Spleen (tissue), 11 donors: ENCODE results near the gene FAS. TPM values are rescaled to one million over a fixed set of nuclear protein-coding genes. Genes with fewer than 3 reads are reported as not detected.
A peak's percentile ranks its signal among the peaks of the same experiment; 100 is the strongest.

ENCODE experiments used
- DNase-seq: peaks from one replicate; pipeline ENCODE4 v3.0.0-alpha.2; 2020
- H3K27ac ChIP-seq, 8 donors: fragments of 200-600 bp; sonication (generic) in 7 of 8; 1 replicate in 4 of 8; 2 replicates in 4 of 8; pipeline versions ENCODE4 v1.5.0 to v1.8.0; 2016 to 2021; ENCODE audit warnings: inconsistent platforms in 4 of 8, mild to moderate bottlenecking in 4 of 8, moderate library complexity in 1 of 8
- H3K27me3 ChIP-seq, 7 donors: fragments of 200-600 bp; sonication (generic) in 6 of 7; replicated peaks in 1 of 7; 1 replicate in 4 of 7; 2 replicates in 3 of 7; pipeline versions ENCODE4 v1.5.0 to v1.8.0; 2016 to 2021; ENCODE audit warnings: inconsistent platforms in 3 of 7, mild to moderate bottlenecking in 1 of 7
- H3K36me3 ChIP-seq, 6 donors: fragments of 200-600 bp; sonication (generic) in 5 of 6; 1 replicate in 4 of 6; 2 replicates in 2 of 6; pipeline versions ENCODE4 v1.5.0 to v1.8.0; 2016 to 2021; ENCODE audit warnings: inconsistent platforms in 2 of 6
- H3K4me1 ChIP-seq, 6 donors: fragments of 200-600 bp; sonication (generic) in 5 of 6; 1 replicate in 3 of 6; 2 replicates in 3 of 6; pipeline versions ENCODE4 v1.5.0 to v1.8.0; 2016 to 2021; ENCODE audit warnings: inconsistent platforms in 3 of 6
- H3K4me3 ChIP-seq, 8 donors: fragments of 200-600 bp; sonication (generic) in 7 of 8; 1 replicate in 4 of 8; 2 replicates in 4 of 8; pipeline versions ENCODE4 v1.5.0 to v1.8.0; 2016 to 2021; ENCODE audit warnings: inconsistent platforms in 4 of 8, mild to moderate bottlenecking in 4 of 8, moderate library complexity in 2 of 8
- H3K9me3 ChIP-seq, 8 donors: fragments of 200-600 bp; sonication (generic) in 7 of 8; 1 replicate in 4 of 8; 2 replicates in 4 of 8; pipeline versions ENCODE4 v1.5.0 to v1.8.0; 2016 to 2021; ENCODE audit warnings: inconsistent platforms in 4 of 8
- POLR2A ChIP-seq, 3 donors: fragments of 450-650 bp; IDR thresholded peaks; one replicate each; pipeline ENCODE4 v1.5.1; 2017; ENCODE audit warnings: antibody characterized with exemption in 3 of 3, mild to moderate bottlenecking in 1 of 3
- POLR2AphosphoS5 ChIP-seq, 3 donors: sonication (generic); formaldehyde crosslinking; IDR thresholded peaks; one replicate each; pipeline ENCODE4 v1.5.1; 2017; ENCODE audit warnings: antibody characterized with exemption in 3 of 3
- WGBS, 5 donors: extraction: QIAGEN DNeasy Blood & Tissue Kit in 3 of 5; methylation state at CpG; one replicate each; pipeline versions ENCODE4 v1.1.5 to v1.1.7; 2013 to 2018; 5-methylcytosine and 5-hydroxymethylcytosine counted together
- intact Hi-C: fragments of 100-400 bp; cut with DNase I; formaldehyde crosslinking; loops from one replicate; pipeline ENCODE4 v1.15.0; 2023; ENCODE audit warnings: low total_unique reads
- polyA plus RNA-seq, 3 donors: library from polyadenylated mRNA; stranded (reverse); fragments of 200-250 nt; gene quantifications; one replicate each; pipeline ENCODE4 v1.2.1, GENCODE V29; 2013
- total RNA-seq, 7 donors: library from RNA; depleted of rRNA in 3 of 7; stranded (reverse); fragments of >200 nt in 3 of 7; fragmentation: NEBNext Ultra II Directional in 4 of 7; extraction: Animal tissue kit (Norgen Biotek cat#: 25700) in 4 of 7; gene quantifications; one replicate each; pipeline versions ENCODE4 v1.1.0 to v1.2.1, GENCODE V29; 2016 to 2021
- TF ChIP-seq, protein P1 (sequence below), 11 experiments: fragments of 200-600 bp in 7 of 11; fragments of 450-650 bp in 4 of 11; sonication (generic) in 4 of 11; IDR thresholded peaks in 8 of 11; conservative IDR thresholded peaks in 3 of 11; 1 replicate in 7 of 11; 2 replicates in 4 of 11; pipeline versions ENCODE4 v1.4.0 to v1.8.0; 2016 to 2021; ENCODE audit warnings: antibody characterized with exemption in 11 of 11, inconsistent platforms in 4 of 11, mild to moderate bottlenecking in 1 of 11
- donor health status: healthy with polysubstance abuse.
- donor health status: DM: no; HTN: no; CAD: no; lungs with moderate emphysema.
- donor health status: DM: no; HTN: no; CAD: no.
- donor health status: Bipolar disorder and iron deficiency.
- donor health status: healthy.
- donor health status: DM: no; HTN: no; CAD: no.
- donor health status: DM: yes; HTN: yes; CAD: no.

FAS gene
- total and polyA plus RNA-seq, 10 donors: 7.6 to 50.6 (median 30.6) TPM

DNA sequence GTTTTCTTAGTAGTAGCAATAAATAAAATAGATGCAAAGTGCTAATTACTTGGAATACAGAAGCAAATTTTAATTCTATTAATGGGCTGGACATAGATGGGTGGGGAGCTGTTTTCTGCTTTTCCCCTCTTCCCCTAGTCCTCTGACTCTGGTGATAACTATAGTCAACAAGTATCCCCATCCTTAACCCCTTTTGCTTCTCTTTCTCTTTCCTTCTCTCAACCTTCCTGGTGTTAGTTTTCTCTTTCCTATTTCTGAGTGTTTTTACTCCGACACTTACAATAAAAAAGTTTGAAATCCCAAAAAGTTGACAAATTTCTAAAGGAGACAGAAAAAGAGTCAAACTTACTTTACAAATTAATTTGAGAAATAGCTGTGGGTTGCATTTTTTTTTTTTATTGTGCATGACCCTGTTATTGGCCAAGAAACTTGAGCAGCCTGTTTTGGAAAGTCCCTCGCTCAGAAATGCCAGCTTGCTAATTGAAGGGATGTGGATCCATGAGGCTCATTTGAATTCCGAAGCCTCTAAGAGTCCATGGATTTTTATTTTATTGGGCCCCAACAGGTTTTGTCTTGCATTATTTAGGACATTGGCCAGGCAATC lies 2.4 kb downstream of the FAS start:
- Histone ChIP-seq H3K9me3 (no peaks in the 10 kb centered on the region), H3K4me3 (peak overlapping the region in 7 of 8 donors; percentile 15 to 88 (median 83)), H3K27me3 (no peaks in the 10 kb centered on the region), H3K4me1 (peaks cover 22 to 89% (median 81%) of the 10 kb centered on the region in 6 donors), H3K27ac (peak overlapping the region; percentile 12 to 99 (median 98)), H3K36me3 (no peaks in the 10 kb centered on the region)
- TF ChIP-seq POLR2A (IDR thresholded peaks at IDR 0.05) (no peak), POLR2AphosphoS5 (IDR thresholded peaks at IDR 0.05) (no peak)
- TF ChIP-seq, protein P1, sequence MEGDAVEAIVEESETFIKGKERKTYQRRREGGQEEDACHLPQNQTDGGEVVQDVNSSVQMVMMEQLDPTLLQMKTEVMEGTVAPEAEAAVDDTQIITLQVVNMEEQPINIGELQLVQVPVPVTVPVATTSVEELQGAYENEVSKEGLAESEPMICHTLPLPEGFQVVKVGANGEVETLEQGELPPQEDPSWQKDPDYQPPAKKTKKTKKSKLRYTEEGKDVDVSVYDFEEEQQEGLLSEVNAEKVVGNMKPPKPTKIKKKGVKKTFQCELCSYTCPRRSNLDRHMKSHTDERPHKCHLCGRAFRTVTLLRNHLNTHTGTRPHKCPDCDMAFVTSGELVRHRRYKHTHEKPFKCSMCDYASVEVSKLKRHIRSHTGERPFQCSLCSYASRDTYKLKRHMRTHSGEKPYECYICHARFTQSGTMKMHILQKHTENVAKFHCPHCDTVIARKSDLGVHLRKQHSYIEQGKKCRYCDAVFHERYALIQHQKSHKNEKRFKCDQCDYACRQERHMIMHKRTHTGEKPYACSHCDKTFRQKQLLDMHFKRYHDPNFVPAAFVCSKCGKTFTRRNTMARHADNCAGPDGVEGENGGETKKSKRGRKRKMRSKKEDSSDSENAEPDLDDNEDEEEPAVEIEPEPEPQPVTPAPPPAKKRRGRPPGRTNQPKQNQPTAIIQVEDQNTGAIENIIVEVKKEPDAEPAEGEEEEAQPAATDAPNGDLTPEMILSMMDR (IDR thresholded peaks at IDR 0.05 in 8 of 11, conservative IDR thresholded peaks at IDR 0.05 in 3 of 11): no peak
- no peak for DNase-seq
- intact Hi-C loops: no loop called here
- 45 to 73% (median 58%) methylated on average over 3 of the region's 3 CpGs for WGBS, 5 donors

- H3K4me3 ChIP-seq: peak overlapping the region in 2 of 8 donors; percentile 84 to 86
- no peak for DNase-seq
- H3K36me3 ChIP-seq: no peaks in the 10 kb centered on the region
- H3K27ac ChIP-seq: peak overlapping the region in 7 of 8 donors; percentile 15 to 99 (median 98)
- peaks cover 22 to 87% (median 78%) of the 10 kb centered on the region in 6 donors for H3K4me1 ChIP-seq
- intact Hi-C loops: no loop called here
- no peaks in the 10 kb centered on the region for H3K27me3 ChIP-seq
- no peaks in the 10 kb centered on the region for H3K9me3 ChIP-seq
- TF ChIP-seq, protein P1 (IDR thresholded peaks at IDR 0.05 in 8 of 11, conservative IDR thresholded peaks at IDR 0.05 in 3 of 11): no peak
- TF ChIP-seq POLR2AphosphoS5 (IDR thresholded peaks at IDR 0.05): no peak
- TF ChIP-seq POLR2A (IDR thresholded peaks at IDR 0.05): no peak
- 25 to 59% (median 38%) methylated on average over 1 of the region's 1 CpG for WGBS, 5 donors
Observed at GRCh38 chr10:88994019-88994418, 3.4 kb downstream of the FAS start.

GRCh38 chr10:88995156-88995876 lies 4.7 kb downstream of the FAS start:
- peak overlapping the region in 1 of 8 donors; percentile 42 for H3K4me3 ChIP-seq
- no peaks in the 10 kb centered on the region for H3K9me3 ChIP-seq
- H3K27ac ChIP-seq: peak overlapping the region in 7 of 8 donors; percentile 4 to 79 (median 60)
- no peaks in the 10 kb centered on the region for H3K36me3 ChIP-seq
- no peak for DNase-seq
- TF ChIP-seq POLR2A (IDR thresholded peaks at IDR 0.05) (no peak), POLR2AphosphoS5 (IDR thresholded peaks at IDR 0.05) (no peak)
- TF ChIP-seq, protein P1 (IDR thresholded peaks at IDR 0.05 in 8 of 11, conservative IDR thresholded peaks at IDR 0.05 in 3 of 11): no peak
- H3K27me3 ChIP-seq: no peaks in the 10 kb centered on the region
- intact Hi-C loops: no loop called here
- 67 to 80% (median 76%) methylated on average over 7 of the region's 7 CpGs for WGBS, 5 donors
- H3K4me1 ChIP-seq: peaks cover 14 to 87% (median 69%) of the 10 kb centered on the region in 6 donors

DNA sequence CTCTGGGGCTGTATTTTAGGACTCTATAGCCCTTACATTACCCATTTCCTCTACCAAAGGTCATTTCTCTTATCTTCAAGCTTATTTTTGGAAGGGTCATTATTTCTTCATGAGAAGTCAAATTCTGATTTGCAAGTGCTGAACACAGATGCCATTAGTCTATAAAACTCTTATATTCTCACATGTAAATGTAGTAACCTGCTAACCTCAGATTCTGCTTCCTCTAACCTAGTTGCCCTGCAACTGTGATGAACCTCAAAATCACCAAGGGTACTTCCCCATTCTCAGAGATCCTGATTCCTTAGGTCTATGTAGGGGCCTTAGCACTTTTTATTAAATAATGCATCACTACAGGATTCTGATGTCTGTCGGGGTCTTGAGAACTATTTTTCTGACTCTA lies 6.3 kb downstream of the FAS start:
- peaks cover 15 to 98% (median 74%) of the 10 kb centered on the region in 6 donors for H3K4me1 ChIP-seq

More for the DNA sequence above, 6.3 kb downstream of the FAS start:
- no peak for DNase-seq
- Histone ChIP-seq H3K27ac (peak overlapping the region in 5 of 8 donors; percentile 58 to 79 (median 70)), H3K4me3 (peak overlapping the region in 1 of 8 donors; percentile 42), H3K36me3 (no peaks in the 10 kb centered on the region), H3K27me3 (no peaks in the 10 kb centered on the region), H3K9me3 (no peaks in the 10 kb centered on the region)
- intact Hi-C loops: no loop called here
- 55 to 85% (median 70%) methylated on average over 1 of the region's 1 CpG for WGBS, 5 donors
- TF ChIP-seq, protein P1 (IDR thresholded peaks at IDR 0.05 in 8 of 11, conservative IDR thresholded peaks at IDR 0.05 in 3 of 11): no peak
